Neutrophil (primary cell): ENCODE results near the gene GPATCH8.

ENCODE experiments used
- H3K27ac ChIP-seq: fragments of 200-600 bp; sonication (generic); 2 replicates; pipeline ENCODE4 v1.5.1; 2016; ENCODE audit warnings: mild to moderate bottlenecking, moderate library complexity
- H3K27me3 ChIP-seq: fragments of 200-600 bp; sonication (generic); 2 replicates; pipeline ENCODE4 v1.6.0; 2016; ENCODE audit warnings: mild to moderate bottlenecking
- H3K36me3 ChIP-seq: fragments of 200-600 bp; sonication (generic); 2 replicates; pipeline ENCODE4 v1.5.1; 2017
- H3K4me1 ChIP-seq, 2 experiments: fragments of 200-600 bp in 1 of 2; sonication (generic) in 1 of 2; 1 replicate in 1 of 2; 2 replicates in 1 of 2; pipeline versions ENCODE4 v1.5.1 to v1.6.1; 2013 to 2016; ENCODE audit warnings: low read depth in 1 of 2, low read length in 1 of 2, mild to moderate bottlenecking in 1 of 2, moderate library complexity in 1 of 2; ENCODE audit not compliant: control insufficient read depth in 1 of 2, insufficient read depth in 1 of 2
- H3K4me3 ChIP-seq, 2 experiments: fragments of 200-600 bp in 1 of 2; sonication (generic) in 1 of 2; 1 replicate in 1 of 2; 2 replicates in 1 of 2; pipeline ENCODE4 v1.5.1; 2013 to 2016; ENCODE audit warnings: low read depth in 1 of 2, low read length in 1 of 2, mild to moderate bottlenecking in 1 of 2, moderate library complexity in 1 of 2
- H3K9me3 ChIP-seq: fragments of 200-600 bp; sonication (generic); 2 replicates; pipeline ENCODE4 v1.5.1; 2016
- TF ChIP-seq, protein P1 (sequence below): fragments of 200-600 bp; sonication (generic); IDR thresholded peaks from 2 replicates; pipeline ENCODE4 v1.5.1; 2016; ENCODE audit warnings: antibody characterized with exemption

The GPATCH8 gene

GRCh38 chr17:44546671-44547606 lies 43.7 kb upstream of the GPATCH8 start:
- TF ChIP-seq, protein P1, sequence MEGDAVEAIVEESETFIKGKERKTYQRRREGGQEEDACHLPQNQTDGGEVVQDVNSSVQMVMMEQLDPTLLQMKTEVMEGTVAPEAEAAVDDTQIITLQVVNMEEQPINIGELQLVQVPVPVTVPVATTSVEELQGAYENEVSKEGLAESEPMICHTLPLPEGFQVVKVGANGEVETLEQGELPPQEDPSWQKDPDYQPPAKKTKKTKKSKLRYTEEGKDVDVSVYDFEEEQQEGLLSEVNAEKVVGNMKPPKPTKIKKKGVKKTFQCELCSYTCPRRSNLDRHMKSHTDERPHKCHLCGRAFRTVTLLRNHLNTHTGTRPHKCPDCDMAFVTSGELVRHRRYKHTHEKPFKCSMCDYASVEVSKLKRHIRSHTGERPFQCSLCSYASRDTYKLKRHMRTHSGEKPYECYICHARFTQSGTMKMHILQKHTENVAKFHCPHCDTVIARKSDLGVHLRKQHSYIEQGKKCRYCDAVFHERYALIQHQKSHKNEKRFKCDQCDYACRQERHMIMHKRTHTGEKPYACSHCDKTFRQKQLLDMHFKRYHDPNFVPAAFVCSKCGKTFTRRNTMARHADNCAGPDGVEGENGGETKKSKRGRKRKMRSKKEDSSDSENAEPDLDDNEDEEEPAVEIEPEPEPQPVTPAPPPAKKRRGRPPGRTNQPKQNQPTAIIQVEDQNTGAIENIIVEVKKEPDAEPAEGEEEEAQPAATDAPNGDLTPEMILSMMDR, result no peak
- H3K36me3 ChIP-seq, result no peaks in the 10 kb centered on the region
- H3K27me3 ChIP-seq, result peaks cover 39% of the 10 kb centered on the region
- no peak overlapping the region for H3K27ac ChIP-seq
- no peaks in the 10 kb centered on the region for H3K4me1 ChIP-seq
- no peak overlapping the region for H3K4me3 ChIP-seq
- no peaks in the 10 kb centered on the region for H3K9me3 ChIP-seq

- H3K4me1 ChIP-seq, result no peaks in the 10 kb centered on the region
- H3K27ac ChIP-seq, result no peak overlapping the region
- TF ChIP-seq, protein P1, result no peak
- H3K9me3 ChIP-seq, result no peaks in the 10 kb centered on the region
- no peaks in the 10 kb centered on the region for H3K36me3 ChIP-seq
- H3K4me3 ChIP-seq, result no peak overlapping the region
- peaks cover 18% of the 10 kb centered on the region for H3K27me3 ChIP-seq
Measured at GRCh38 chr17:44543905-44544523, 40.8 kb upstream of the GPATCH8 start.

- H3K9me3 ChIP-seq, result no peaks in the 10 kb centered on the region
- peaks cover 18% of the 10 kb centered on the region for H3K27me3 ChIP-seq
- no peak overlapping the region for H3K4me3 ChIP-seq
- no peak overlapping the region for H3K27ac ChIP-seq
- TF ChIP-seq, protein P1, result no peak
- no peaks in the 10 kb centered on the region for H3K4me1 ChIP-seq
- H3K36me3 ChIP-seq, result no peaks in the 10 kb centered on the region
Measured at GRCh38 chr17:44543213-44543904, 40.2 kb upstream of the GPATCH8 start.

DNA sequence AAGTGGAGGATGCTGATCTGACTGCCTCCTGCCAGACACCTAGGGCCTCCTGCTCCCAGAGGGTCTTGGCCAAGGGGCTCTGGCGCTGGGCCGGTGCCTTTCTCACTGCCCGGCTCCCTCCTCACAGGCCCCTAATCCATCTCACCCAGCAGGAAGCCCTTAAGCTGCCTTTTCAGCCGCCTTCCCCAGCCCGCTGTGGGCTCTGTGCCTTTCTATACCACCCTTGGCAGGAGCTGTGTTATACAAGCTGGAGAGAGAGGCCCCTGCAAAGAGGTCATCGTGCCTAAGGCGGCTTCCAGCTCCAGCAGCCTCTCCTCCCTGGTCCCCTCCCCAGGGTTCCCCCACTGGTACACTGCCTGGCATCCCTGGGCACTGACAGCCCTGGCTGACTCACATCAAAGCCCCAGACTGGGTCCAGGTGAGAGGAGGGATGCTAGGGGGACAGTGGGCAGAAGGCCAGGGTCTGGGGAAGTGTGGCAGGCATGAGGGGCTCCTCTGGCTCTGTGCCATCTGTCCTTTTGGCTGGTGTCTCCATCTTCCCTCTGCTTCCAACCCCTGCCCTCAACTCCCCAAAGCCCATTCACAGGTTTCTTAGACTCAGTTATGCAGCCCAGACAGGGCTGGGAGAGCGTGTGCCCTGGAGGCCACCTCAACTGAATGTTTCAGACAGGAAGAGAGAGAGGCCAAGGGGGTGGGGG lies 38.8 kb upstream of the GPATCH8 start:
- Histone ChIP-seq H3K27ac (no peak overlapping the region), H3K36me3 (no peaks in the 10 kb centered on the region), H3K27me3 (peaks cover 4% of the 10 kb centered on the region), H3K9me3 (no peaks in the 10 kb centered on the region), H3K4me3 (no peak overlapping the region), H3K4me1 (no peaks in the 10 kb centered on the region)
- TF ChIP-seq, protein P1, result no peak
